ENCODE measurements around the gene ZNF444. TPM values are rescaled to one million over a fixed set of nuclear protein-coding genes. Genes with fewer than 3 reads are reported as not detected.
"Not testable (repeated sequence)": the region's sequence is repeated elsewhere in the genome, so short reads cannot be mapped to it uniquely, and the experiment has no call there.

ZNF444 gene
- total and polyA plus RNA-seq, 9 of the 15 experiments (the other 6 are each of a cell fraction or from before 2014, with no cell fraction given) = 0.39 to 40.0 (median 6.9) TPM

DNA sequence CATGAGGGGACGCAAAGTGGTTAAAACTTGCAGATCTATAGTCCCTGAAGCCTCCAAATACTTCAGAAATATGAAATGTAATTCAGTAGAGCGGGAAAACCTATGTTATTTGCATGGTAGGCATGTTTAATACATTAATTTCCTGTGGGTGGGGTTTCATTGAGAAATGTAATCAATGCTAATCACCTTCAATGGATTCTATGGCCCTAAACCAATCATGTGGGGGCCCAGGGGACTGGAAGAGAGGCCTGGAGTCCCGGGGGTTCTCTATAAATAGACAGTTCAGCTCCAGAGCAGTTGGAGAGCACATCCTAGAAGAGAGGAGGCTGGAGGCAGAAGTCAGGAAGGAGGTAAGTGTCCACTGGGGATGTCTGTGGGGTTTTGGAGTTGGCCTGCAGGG, 60.9 kb downstream of the ZNF444 start, which contains the start of gene ZSCAN5C (continued):
- TF ChIP-seq, protein P1, sequence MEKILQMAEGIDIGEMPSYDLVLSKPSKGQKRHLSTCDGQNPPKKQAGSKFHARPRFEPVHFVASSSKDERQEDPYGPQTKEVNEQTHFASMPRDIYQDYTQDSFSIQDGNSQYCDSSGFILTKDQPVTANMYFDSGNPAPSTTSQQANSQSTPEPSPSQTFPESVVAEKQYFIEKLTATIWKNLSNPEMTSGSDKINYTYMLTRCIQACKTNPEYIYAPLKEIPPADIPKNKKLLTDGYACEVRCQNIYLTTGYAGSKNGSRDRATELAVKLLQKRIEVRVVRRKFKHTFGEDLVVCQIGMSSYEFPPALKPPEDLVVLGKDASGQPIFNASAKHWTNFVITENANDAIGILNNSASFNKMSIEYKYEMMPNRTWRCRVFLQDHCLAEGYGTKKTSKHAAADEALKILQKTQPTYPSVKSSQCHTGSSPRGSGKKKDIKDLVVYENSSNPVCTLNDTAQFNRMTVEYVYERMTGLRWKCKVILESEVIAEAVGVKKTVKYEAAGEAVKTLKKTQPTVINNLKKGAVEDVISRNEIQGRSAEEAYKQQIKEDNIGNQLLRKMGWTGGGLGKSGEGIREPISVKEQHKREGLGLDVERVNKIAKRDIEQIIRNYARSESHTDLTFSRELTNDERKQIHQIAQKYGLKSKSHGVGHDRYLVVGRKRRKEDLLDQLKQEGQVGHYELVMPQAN (IDR thresholded peaks at IDR 0.05; ENCODE audit: borderline replicate concordance) = no peak
- TF ChIP-seq HMGN3 (IDR thresholded peaks at IDR 0.05; ENCODE audit: borderline replicate concordance, extremely low read depth, insufficient read length, low read depth, low read length) = no peak
- TF ChIP-seq DIDO1 (tag; IDR thresholded peaks at IDR 0.05; ENCODE audit: low read depth) = no peak
- no peak for TF ChIP-seq SMARCE1 (IDR thresholded peaks at IDR 0.05)
- no peak for TF ChIP-seq FOSL1 (tag; conservative IDR thresholded peaks at IDR 0.05)
- TF ChIP-seq ZZZ3 (IDR thresholded peaks at IDR 0.05) = no peak

DNA sequence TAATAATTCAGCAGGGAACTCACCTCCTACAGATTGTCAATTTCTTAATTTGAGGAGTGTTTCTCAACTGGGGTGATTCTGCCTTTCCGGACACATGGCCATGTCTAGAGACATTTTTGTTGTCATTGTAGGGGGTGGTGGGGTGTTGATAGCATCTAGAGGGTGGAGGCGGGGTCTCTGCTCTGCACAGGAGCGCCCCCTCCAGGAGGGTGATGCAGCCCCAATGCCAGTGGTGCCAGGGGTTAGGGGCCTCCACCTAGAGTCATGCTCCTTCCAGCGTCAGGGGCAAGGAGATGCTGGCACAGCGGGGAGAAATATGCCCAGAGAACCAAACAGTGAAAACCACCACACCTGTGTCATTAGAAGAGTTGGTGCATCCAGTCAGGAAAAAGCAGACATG, 66.5 kb downstream of the ZNF444 start:
- H3K9me3 ChIP-seq (replicated peaks; ENCODE audit: control insufficient read depth, insufficient read depth, low read depth, low read length); intact Hi-C loops (cut with micrococcal nuclease); H4K20me1 ChIP-seq (replicated peaks; ENCODE audit: control insufficient read depth, insufficient read depth, low read length); FAIRE-seq; H3K27ac ChIP-seq (ENCODE audit: extremely low read depth, low read depth, low read length); H3K79me2 ChIP-seq (ENCODE audit: control insufficient read depth, insufficient read depth, low read length); H2AFZ ChIP-seq (ENCODE audit: low read depth, low read length); H3K9me1 ChIP-seq (ENCODE audit: control insufficient read depth, insufficient read depth, low read length); H3K4me2 ChIP-seq (ENCODE audit: insufficient read depth, low read length); H3K27me3 ChIP-seq (ENCODE audit: control insufficient read depth in 2 of 2, insufficient read depth in 2 of 2, low read length in 2 of 2); H3K9ac ChIP-seq (ENCODE audit: insufficient read depth in 1 of 2, low read depth in 2 of 2, low read length in 2 of 2); POLR2A ChIA-PET; H3K4me3 ChIP-seq; in situ Hi-C loops (cut with MboI); H3K36me3 ChIP-seq (ENCODE audit: control insufficient read depth, insufficient read depth, low read length); BruUV-seq (replicated peaks); H3K4me1 ChIP-seq (replicated peaks in 1 of 2; ENCODE audit: control insufficient read depth in 2 of 2, insufficient read depth in 2 of 2, low read length in 2 of 2); DNase-seq (ENCODE audit: extremely low read depth in 1 of 4, low spot score in 3 of 4); CTCF ChIA-PET (ENCODE audit: low intra/inter-chr PET ratio): not testable (repeated sequence)
- WGBS (ENCODE audit: insufficient coverage, low coverage, missing lambda C conversion rate) = 10% methylated on average over 3 of the region's 5 CpGs
- peak; percentile 77 for ATAC-seq
- TF ChIP-seq, protein P2, sequence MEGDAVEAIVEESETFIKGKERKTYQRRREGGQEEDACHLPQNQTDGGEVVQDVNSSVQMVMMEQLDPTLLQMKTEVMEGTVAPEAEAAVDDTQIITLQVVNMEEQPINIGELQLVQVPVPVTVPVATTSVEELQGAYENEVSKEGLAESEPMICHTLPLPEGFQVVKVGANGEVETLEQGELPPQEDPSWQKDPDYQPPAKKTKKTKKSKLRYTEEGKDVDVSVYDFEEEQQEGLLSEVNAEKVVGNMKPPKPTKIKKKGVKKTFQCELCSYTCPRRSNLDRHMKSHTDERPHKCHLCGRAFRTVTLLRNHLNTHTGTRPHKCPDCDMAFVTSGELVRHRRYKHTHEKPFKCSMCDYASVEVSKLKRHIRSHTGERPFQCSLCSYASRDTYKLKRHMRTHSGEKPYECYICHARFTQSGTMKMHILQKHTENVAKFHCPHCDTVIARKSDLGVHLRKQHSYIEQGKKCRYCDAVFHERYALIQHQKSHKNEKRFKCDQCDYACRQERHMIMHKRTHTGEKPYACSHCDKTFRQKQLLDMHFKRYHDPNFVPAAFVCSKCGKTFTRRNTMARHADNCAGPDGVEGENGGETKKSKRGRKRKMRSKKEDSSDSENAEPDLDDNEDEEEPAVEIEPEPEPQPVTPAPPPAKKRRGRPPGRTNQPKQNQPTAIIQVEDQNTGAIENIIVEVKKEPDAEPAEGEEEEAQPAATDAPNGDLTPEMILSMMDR (IDR thresholded peaks at IDR 0.05 in 2 of 3, conservative IDR thresholded peaks at IDR 0.05 in 1 of 3; ENCODE audit: insufficient read depth in 2 of 3, low read depth in 1 of 3, low read length in 3 of 3) = peak; percentile 10 to 25 (median 11); a peak in 1 of 6 replicates
- TF ChIP-seq, protein P3, sequence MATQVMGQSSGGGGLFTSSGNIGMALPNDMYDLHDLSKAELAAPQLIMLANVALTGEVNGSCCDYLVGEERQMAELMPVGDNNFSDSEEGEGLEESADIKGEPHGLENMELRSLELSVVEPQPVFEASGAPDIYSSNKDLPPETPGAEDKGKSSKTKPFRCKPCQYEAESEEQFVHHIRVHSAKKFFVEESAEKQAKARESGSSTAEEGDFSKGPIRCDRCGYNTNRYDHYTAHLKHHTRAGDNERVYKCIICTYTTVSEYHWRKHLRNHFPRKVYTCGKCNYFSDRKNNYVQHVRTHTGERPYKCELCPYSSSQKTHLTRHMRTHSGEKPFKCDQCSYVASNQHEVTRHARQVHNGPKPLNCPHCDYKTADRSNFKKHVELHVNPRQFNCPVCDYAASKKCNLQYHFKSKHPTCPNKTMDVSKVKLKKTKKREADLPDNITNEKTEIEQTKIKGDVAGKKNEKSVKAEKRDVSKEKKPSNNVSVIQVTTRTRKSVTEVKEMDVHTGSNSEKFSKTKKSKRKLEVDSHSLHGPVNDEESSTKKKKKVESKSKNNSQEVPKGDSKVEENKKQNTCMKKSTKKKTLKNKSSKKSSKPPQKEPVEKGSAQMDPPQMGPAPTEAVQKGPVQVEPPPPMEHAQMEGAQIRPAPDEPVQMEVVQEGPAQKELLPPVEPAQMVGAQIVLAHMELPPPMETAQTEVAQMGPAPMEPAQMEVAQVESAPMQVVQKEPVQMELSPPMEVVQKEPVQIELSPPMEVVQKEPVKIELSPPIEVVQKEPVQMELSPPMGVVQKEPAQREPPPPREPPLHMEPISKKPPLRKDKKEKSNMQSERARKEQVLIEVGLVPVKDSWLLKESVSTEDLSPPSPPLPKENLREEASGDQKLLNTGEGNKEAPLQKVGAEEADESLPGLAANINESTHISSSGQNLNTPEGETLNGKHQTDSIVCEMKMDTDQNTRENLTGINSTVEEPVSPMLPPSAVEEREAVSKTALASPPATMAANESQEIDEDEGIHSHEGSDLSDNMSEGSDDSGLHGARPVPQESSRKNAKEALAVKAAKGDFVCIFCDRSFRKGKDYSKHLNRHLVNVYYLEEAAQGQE (IDR thresholded peaks at IDR 0.05; ENCODE audit: borderline replicate concordance) = peak; percentile 7; the same call in 1 of the 2 replicates
- TF ChIP-seq, protein P3 (CRISPR knock-in tag; IDR thresholded peaks at IDR 0.05; ENCODE audit: low read depth) = not testable (repeated sequence)
